ENCODE results near the gene TMEM62. TPM values are rescaled to one million over a fixed set of nuclear protein-coding genes. Genes with fewer than 3 reads are reported as not detected.
A peak's percentile ranks its signal among the peaks of the same experiment; 100 is the strongest.

Gene TMEM62
- total RNA-seq, 1 experiment from 2014 or later: 7.2 TPM

- Histone ChIP-seq H4K20me1 (ENCODE audit: control insufficient read depth, insufficient read depth, insufficient read length) (no peaks in the 10 kb centered on the region), H3K4me2 (ENCODE audit: insufficient read depth, insufficient read length, low read length) (peak overlapping the region; percentile 99), H2BK120ac (ENCODE audit: low read depth, low read length, poor library complexity, severe bottlenecking) (no peak overlapping the region), H3K14ac (ENCODE audit: insufficient read depth, low read length) (no peak overlapping the region), H3K27ac (ENCODE audit: insufficient read length, low read depth, low read length) (no peak overlapping the region), H2BK5ac (ENCODE audit: insufficient read length, low read length) (no peak overlapping the region), H3K23me2 (ENCODE audit: insufficient read length, low read depth, low read length, poor library complexity, severe bottlenecking) (peaks cover 8% of the 10 kb centered on the region), H2BK20ac (ENCODE audit: low read depth, low read length, poor library complexity, severe bottlenecking) (no peak overlapping the region), H3K18ac (ENCODE audit: insufficient read length, low read depth, low read length) (no peak overlapping the region), H2AFZ (ENCODE audit: low read length) (peak overlapping the region; percentile 49), H3K9ac (ENCODE audit: extremely low read depth, insufficient read length, low read length) (peak overlapping the region; percentile 91), H3K4ac (ENCODE audit: low read depth, low read length) (no peak overlapping the region), H3K23ac (ENCODE audit: insufficient read length, low read depth, low read length) (no peak overlapping the region), H2AK5ac (ENCODE audit: insufficient read length, low read length) (no peak overlapping the region), H3K79me1 (ENCODE audit: insufficient read depth, low read depth, low read length, poor library complexity, severe bottlenecking) (peaks cover 9% of the 10 kb centered on the region), H3K9me3 (ENCODE audit: control insufficient read depth, low read depth, low read length) (no peaks in the 10 kb centered on the region), H3T11ph (ENCODE audit: low read length) (no peak overlapping the region), H2BK15ac (ENCODE audit: low read depth, low read length) (no peak overlapping the region), H3K4me1 (ENCODE audit: insufficient read depth, low read length) (no peaks in the 10 kb centered on the region), H4K91ac (ENCODE audit: insufficient read length, low read depth, low read length) (no peak overlapping the region), H3K79me2 (ENCODE audit: insufficient read depth, low read length) (peaks cover 1% of the 10 kb centered on the region; the same call in 1 of the 2 replicates), H2BK12ac (ENCODE audit: insufficient read length, low read depth, low read length) (no peak overlapping the region), H4K5ac (ENCODE audit: insufficient read length, low read depth, low read length) (no peak overlapping the region), H4K8ac (replicated peaks; ENCODE audit: insufficient read length, low read depth, low read length) (no peak overlapping the region), H3K56ac (ENCODE audit: insufficient read length, low read depth, low read length) (no peak overlapping the region), H3K27me3 (ENCODE audit: insufficient read depth, low read length) (no peaks in the 10 kb centered on the region)
- no peak for TF ChIP-seq CTCF (conservative IDR thresholded peaks at IDR 0.05)
- DNase-seq: no peak
- H3K4me1 Mint-ChIP-seq: peaks cover 11 to 13% of the 10 kb centered on the region in 2 experiments
- H3K27me3 Mint-ChIP-seq (ENCODE audit: low read depth): peaks cover 6% of the 10 kb centered on the region
- H3K27ac Mint-ChIP-seq: peak overlapping the region; percentile 34 to 98 (median 96); a peak in 6 of 7 replicates
- peaks cover 4 to 23% (median 20%) of the 10 kb centered on the region in 3 experiments; a peak in 6 of 7 replicates for H3K36me3 Mint-ChIP-seq (ENCODE audit: insufficient read depth in 1 of 3, low read depth in 3 of 3)
- peak overlapping the region; percentile 94 to 98 for H3K4me3 Mint-ChIP-seq
- no CpG with 5 or more reads among the region's 11 CpGs for WGBS (ENCODE audit: extremely low coverage, insufficient read length, low lambda C conversion rate)
- H3K9me3 Mint-ChIP-seq: no peaks in the 10 kb centered on the region
Observed at GRCh38 chr15:43105077-43105736, 28.2 kb upstream of the TMEM62 start.

All from H9 (cell line).